Ishikawa (cell line): Measurements from ENCODE around the gene C3orf52.

Experiments
- CEBPB ChIP-seq: IDR thresholded peaks from 2 replicates; pipeline ENCODE4 v1.6.1; 2012
- CREB1 ChIP-seq: IDR thresholded peaks from 2 replicates; pipeline ENCODE4 v1.6.1; 2012; ENCODE audit warnings: low read depth
- EGR1 ChIP-seq: IDR thresholded peaks from 2 replicates; pipeline ENCODE4 v1.6.1; 2012
- EP300 ChIP-seq: IDR thresholded peaks from 2 replicates; pipeline ENCODE4 v1.6.1; 2012; ENCODE audit warnings: borderline replicate concordance
- FOXM1 ChIP-seq: IDR thresholded peaks from 2 replicates; pipeline ENCODE4 v1.6.1; 2012; ENCODE audit warnings: low read depth, borderline replicate concordance
- NFIC ChIP-seq: IDR thresholded peaks from 2 replicates; pipeline ENCODE4 v1.6.1; 2012
- RAD21 ChIP-seq: IDR thresholded peaks from 2 replicates; pipeline ENCODE4 v1.6.1; 2012; ENCODE audit warnings: low read depth
- TAF1 ChIP-seq: IDR thresholded peaks from 2 replicates; pipeline ENCODE4 v1.6.1; 2012; ENCODE audit warnings: low read depth, mild to moderate bottlenecking
- TCF12 ChIP-seq: IDR thresholded peaks from 2 replicates; pipeline ENCODE4 v1.6.1; 2012; ENCODE audit warnings: low read depth
- TEAD4 ChIP-seq: IDR thresholded peaks from 2 replicates; pipeline ENCODE4 v1.6.1; 2012
- YY1 ChIP-seq: IDR thresholded peaks from 2 replicates; pipeline ENCODE4 v1.6.1; 2012; ENCODE audit warnings: low read depth
- ZBTB7A ChIP-seq: IDR thresholded peaks from 2 replicates; pipeline ENCODE4 v1.6.1; 2012; ENCODE audit warnings: low read depth
- TF ChIP-seq, protein P1 (sequence below): IDR thresholded peaks from 2 replicates; pipeline ENCODE4 v1.6.1; 2012; ENCODE audit warnings: low read depth, mild to moderate bottlenecking
- TF ChIP-seq, protein P2 (sequence below): IDR thresholded peaks from 2 replicates; pipeline ENCODE4 v1.6.1; 2012
- TF ChIP-seq, protein P3 (sequence below): IDR thresholded peaks from 2 replicates; pipeline ENCODE4 v1.6.1; 2012

C3orf52 gene

DNA sequence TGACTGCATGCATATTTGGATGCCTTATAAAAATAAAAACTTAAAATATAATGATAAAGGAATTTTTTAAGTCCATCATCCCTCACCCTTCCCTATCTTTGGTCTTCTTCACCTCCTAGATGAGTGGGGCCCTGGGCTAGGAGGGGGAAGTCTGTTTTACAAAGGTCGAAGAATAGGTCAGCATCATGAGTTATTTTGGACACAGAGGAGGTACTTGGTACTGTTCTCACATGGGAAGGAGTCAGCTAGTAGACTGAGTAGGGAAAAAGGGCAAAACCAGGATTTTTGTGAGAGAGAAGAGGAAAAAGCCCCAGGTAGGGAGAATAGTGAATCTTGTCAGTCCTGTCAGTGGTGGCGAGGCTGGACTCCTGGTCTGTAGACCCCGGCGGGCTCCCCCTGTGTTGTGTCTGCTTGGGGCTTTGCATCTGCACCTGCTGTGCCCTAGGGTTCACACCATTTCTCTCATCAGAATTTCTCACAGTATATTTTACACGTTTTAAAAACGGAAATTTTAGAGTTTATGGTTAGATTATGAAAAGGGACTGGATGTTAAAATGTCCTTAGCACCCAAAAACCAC lies 29.7 kb downstream of the C3orf52 start:
- TF ChIP-seq EGR1 (no peak), ZBTB7A (no peak), RAD21 (no peak), TCF12 (no peak), NFIC (no peak)
- TF ChIP-seq, protein P1, sequence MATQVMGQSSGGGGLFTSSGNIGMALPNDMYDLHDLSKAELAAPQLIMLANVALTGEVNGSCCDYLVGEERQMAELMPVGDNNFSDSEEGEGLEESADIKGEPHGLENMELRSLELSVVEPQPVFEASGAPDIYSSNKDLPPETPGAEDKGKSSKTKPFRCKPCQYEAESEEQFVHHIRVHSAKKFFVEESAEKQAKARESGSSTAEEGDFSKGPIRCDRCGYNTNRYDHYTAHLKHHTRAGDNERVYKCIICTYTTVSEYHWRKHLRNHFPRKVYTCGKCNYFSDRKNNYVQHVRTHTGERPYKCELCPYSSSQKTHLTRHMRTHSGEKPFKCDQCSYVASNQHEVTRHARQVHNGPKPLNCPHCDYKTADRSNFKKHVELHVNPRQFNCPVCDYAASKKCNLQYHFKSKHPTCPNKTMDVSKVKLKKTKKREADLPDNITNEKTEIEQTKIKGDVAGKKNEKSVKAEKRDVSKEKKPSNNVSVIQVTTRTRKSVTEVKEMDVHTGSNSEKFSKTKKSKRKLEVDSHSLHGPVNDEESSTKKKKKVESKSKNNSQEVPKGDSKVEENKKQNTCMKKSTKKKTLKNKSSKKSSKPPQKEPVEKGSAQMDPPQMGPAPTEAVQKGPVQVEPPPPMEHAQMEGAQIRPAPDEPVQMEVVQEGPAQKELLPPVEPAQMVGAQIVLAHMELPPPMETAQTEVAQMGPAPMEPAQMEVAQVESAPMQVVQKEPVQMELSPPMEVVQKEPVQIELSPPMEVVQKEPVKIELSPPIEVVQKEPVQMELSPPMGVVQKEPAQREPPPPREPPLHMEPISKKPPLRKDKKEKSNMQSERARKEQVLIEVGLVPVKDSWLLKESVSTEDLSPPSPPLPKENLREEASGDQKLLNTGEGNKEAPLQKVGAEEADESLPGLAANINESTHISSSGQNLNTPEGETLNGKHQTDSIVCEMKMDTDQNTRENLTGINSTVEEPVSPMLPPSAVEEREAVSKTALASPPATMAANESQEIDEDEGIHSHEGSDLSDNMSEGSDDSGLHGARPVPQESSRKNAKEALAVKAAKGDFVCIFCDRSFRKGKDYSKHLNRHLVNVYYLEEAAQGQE, result no peak

DNA sequence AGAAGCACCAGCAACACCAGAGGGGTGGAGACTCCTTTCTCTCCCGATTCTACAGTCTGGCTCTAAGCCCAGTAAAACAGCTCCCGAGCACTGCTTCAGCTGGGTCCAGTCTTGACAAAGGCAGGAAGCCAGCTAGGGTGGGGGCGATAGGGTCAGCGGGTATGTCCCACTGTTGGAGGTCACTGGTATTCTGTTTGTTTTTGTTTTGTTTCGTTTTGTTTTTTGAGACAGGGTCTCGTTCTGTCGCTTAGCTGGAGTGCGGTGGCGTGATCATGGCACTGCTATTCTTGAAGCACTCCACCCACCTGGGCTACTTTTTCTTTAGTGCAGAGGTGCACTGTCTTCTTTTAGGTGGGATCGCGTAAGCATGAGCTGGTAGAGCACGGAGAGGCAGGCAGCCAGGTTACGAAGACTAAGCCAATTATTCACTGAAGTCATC lies 30.6 kb downstream of the C3orf52 start:
- no peak for TF ChIP-seq ZBTB7A
- TF ChIP-seq NFIC, result no peak
- TF ChIP-seq TEAD4, result no peak
- TF ChIP-seq TCF12, result no peak
- TF ChIP-seq CEBPB, result no peak
- TF ChIP-seq TAF1, result no peak
- no peak for TF ChIP-seq RAD21
- TF ChIP-seq, protein P1, result no peak
- no peak for TF ChIP-seq FOXM1
- no peak for TF ChIP-seq EGR1

DNA sequence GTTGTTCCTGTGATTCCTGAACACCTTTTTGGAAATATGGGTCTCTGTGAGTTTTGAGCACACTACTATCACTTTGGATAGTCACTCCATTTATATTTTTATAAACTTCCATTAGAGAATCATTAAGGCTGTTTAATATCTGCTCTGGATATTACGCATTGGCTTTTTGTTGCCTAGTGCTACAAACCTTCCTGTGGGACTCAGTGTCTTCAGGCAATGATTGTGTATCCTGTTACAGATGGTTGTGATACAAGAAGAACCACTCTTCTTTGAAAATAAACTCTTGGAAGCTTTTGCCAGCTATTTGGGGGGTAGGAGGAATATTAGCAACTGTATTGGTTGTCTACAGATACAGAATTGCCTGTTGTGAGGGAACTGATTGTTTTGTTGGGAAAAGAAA lies 31.2 kb downstream of the C3orf52 start:
- no peak for TF ChIP-seq FOXM1
- no peak for TF ChIP-seq CEBPB
- no peak for TF ChIP-seq YY1
- TF ChIP-seq, protein P2, sequence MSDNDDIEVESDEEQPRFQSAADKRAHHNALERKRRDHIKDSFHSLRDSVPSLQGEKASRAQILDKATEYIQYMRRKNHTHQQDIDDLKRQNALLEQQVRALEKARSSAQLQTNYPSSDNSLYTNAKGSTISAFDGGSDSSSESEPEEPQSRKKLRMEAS, result no peak
- TF ChIP-seq TAF1, result no peak
- TF ChIP-seq TEAD4, result no peak
- TF ChIP-seq, protein P3, sequence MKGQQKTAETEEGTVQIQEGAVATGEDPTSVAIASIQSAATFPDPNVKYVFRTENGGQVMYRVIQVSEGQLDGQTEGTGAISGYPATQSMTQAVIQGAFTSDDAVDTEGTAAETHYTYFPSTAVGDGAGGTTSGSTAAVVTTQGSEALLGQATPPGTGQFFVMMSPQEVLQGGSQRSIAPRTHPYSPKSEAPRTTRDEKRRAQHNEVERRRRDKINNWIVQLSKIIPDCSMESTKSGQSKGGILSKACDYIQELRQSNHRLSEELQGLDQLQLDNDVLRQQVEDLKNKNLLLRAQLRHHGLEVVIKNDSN, result no peak
- TF ChIP-seq, protein P1, result no peak
- no peak for TF ChIP-seq EGR1

DNA sequence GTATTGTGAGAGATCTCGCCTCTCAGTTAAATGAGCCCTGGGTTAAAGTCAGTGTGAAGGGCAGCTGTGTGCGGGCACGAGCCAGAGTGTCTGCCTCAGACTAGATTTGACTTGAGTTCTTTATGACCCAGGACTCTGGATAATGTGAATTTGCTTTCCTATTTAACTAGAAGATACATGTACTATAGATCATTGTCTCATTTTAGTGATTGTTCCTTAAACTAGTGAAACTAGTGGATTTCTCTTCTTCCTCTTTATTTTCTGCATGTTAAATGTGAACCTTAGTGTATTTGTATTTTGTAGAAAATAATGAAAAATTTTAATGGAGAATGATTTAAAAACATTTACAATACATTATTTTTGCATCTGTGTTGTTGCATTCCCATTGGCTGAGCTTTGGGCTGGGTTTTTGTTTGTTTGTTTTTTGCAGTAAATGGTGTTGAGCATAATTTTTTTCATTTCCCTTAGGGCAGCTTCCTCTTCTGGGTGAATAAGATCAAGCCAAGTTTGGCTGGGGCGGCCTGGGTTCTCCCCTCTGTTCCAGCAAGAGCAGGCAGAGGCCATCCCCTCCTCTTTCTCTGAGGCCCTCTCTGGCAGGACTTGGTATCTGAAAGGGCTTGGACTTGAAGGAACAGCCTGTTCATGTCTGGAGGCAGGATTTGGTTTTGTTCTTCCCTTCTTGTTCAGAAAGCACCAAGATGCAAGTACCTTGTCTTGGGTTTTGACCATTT lies 31.8 kb downstream of the C3orf52 start:
- no peak for TF ChIP-seq CEBPB
- no peak for TF ChIP-seq TCF12
- TF ChIP-seq EP300, result no peak
- TF ChIP-seq, protein P1, result no peak
- TF ChIP-seq, protein P2, result no peak
- TF ChIP-seq CREB1, result no peak
- no peak for TF ChIP-seq TAF1
- no peak for TF ChIP-seq EGR1
